ENCODE data around the gene BCAR1. TPM values are rescaled to one million over a fixed set of nuclear protein-coding genes. Genes with fewer than 3 reads are reported as not detected.

Gene BCAR1
- total RNA-seq, 4 donors from 2014 or later: 125 to 201 (median 154) TPM

GRCh38 chr16:75247249-75247648 lies 4.2 kb downstream of the BCAR1 start:
- TF ChIP-seq CTCF (IDR thresholded peaks at IDR 0.05) (no peak), EP300 (IDR thresholded peaks at IDR 0.05; ENCODE audit: low read depth) (no peak), POLR2A (IDR thresholded peaks at IDR 0.05) (no peak), POLR2AphosphoS5 (IDR thresholded peaks at IDR 0.05) (no peak)
- in situ Hi-C loops (cut with MboI; ENCODE audit: low pct_ligation_motif_present in 1 of 4, low pct_unique_long_range_greater_than_20kb in 1 of 4, low sequenced_read_pairs in 3 of 4): loop anchor here in 1 of 4 donors (10.0 kb wide), 1 partner anchor 138 kb away; no protein-coding TSS in a partner anchor
- Histone ChIP-seq H3K27ac (peak overlapping the region; percentile 94 to 97 (median 96)), H3K27me3 (no peaks in the 10 kb centered on the region), H3K36me3 (peaks cover 0 to 3% (median 0%) of the 10 kb centered on the region in 4 donors), H3K4me3 (no peak overlapping the region), H3K4me1 (peaks cover 62 to 84% (median 73%) of the 10 kb centered on the region in 4 donors), H3K9me3 (no peaks in the 10 kb centered on the region)
- 85% methylated on average over 11 of the region's 13 CpGs; no CpG with 5 or more reads in 1 of the 2 donors for WGBS, 2 donors (ENCODE audit: low coverage in 1 of 2)
- DNase-seq: no peak
- intact Hi-C loops (cut with DNase I; ENCODE audit: low total_unique reads): no loop called here

- H3K27ac ChIP-seq: peak overlapping the region; percentile 94 to 97 (median 96)
- peaks cover 58 to 78% (median 68%) of the 10 kb centered on the region in 4 donors for H3K4me1 ChIP-seq
- intact Hi-C loops (cut with DNase I; ENCODE audit: low total_unique reads): no loop called here
- 89% methylated on average over 12 of the region's 12 CpGs; no CpG with 5 or more reads in 1 of the 2 donors for WGBS, 2 donors (ENCODE audit: low coverage in 1 of 2)
- no peak for DNase-seq
- TF ChIP-seq EP300 (IDR thresholded peaks at IDR 0.05; ENCODE audit: low read depth) (no peak), POLR2AphosphoS5 (IDR thresholded peaks at IDR 0.05) (no peak), POLR2A (IDR thresholded peaks at IDR 0.05) (no peak), CTCF (IDR thresholded peaks at IDR 0.05) (no peak)
- H3K36me3 ChIP-seq: peaks cover 0 to 8% (median 0%) of the 10 kb centered on the region in 4 donors
- in situ Hi-C loops (cut with MboI; ENCODE audit: low pct_ligation_motif_present in 1 of 4, low pct_unique_long_range_greater_than_20kb in 1 of 4, low sequenced_read_pairs in 3 of 4): loop anchor here in 1 of 4 donors (10.0 kb wide), 1 partner anchor 138 kb away; no protein-coding TSS in a partner anchor
- H3K27me3 ChIP-seq: no peaks in the 10 kb centered on the region
- H3K4me3 ChIP-seq: no peak overlapping the region
- H3K9me3 ChIP-seq: no peaks in the 10 kb centered on the region
Measured at GRCh38 chr16:75246504-75247205, 4.8 kb downstream of the BCAR1 start.

- TF ChIP-seq POLR2A (IDR thresholded peaks at IDR 0.05) (peak; percentile 11), EP300 (IDR thresholded peaks at IDR 0.05; ENCODE audit: low read depth) (no peak), POLR2AphosphoS5 (IDR thresholded peaks at IDR 0.05) (peak in 2 of 3 donors; percentile 45 to 66), CTCF (IDR thresholded peaks at IDR 0.05) (no peak)
- Histone ChIP-seq H3K4me1 (peaks cover 58 to 66% (median 63%) of the 10 kb centered on the region in 4 donors), H3K27ac (peak overlapping the region; percentile 94 to 97 (median 96)), H3K4me3 (no peak overlapping the region), H3K9me3 (no peaks in the 10 kb centered on the region), H3K27me3 (no peaks in the 10 kb centered on the region), H3K36me3 (peaks cover 0 to 8% (median 0%) of the 10 kb centered on the region in 4 donors)
- intact Hi-C loops (cut with DNase I; ENCODE audit: low total_unique reads) (no loop called here), in situ Hi-C loops (cut with MboI; ENCODE audit: low pct_ligation_motif_present in 1 of 4, low pct_unique_long_range_greater_than_20kb in 1 of 4, low sequenced_read_pairs in 3 of 4) (loop anchor here in 1 of 4 donors (10.0 kb wide), 1 partner anchor 140 kb away; no protein-coding TSS in a partner anchor)
- peak; percentile 74 for DNase-seq
- 34% methylated on average over 25 of the region's 25 CpGs; no CpG with 5 or more reads in 1 of the 2 donors for WGBS, 2 donors (ENCODE audit: low coverage in 1 of 2)
Measured at GRCh38 chr16:75244844-75245758, 6.3 kb downstream of the BCAR1 start.

Data from transverse colon (tissue), 4 donors.